ENCODE measurements around the gene SMCP. TPM values are rescaled to one million over a fixed set of nuclear protein-coding genes. Genes with fewer than 3 reads are reported as not detected.

SMCP gene
- total RNA-seq, 1 donor from 2014 or later: not detected

DNA sequence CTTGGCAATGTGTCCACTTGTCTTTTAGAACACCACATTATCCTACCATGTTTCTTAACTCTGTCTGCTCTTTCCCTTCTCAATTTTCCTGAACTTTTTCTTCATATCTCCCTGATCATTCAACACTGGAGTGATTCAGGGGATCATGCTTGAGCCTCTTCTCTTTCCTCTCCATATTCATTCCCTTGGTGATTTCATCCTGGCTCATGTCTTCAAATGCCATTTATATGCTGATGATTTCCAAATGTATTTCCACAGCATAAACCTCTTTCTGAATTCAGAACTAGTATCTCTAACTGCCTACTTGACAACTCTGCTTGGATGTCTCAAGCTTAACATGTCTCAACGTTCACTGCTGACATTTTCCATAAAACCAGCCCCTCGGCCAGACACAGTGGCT is 21.8 kb downstream of the SMCP start:
- Histone ChIP-seq H3K27me3 (ENCODE audit: low read depth) (peaks cover 22% of the 10 kb centered on the region), H3K36me3 (no peaks in the 10 kb centered on the region), H3K4me3 (no peak overlapping the region), H3K9me3 (replicated peaks) (no peaks in the 10 kb centered on the region), H3K27ac (replicated peaks) (no peak overlapping the region), H3K4me1 (no peaks in the 10 kb centered on the region)
- intact Hi-C loops (cut with micrococcal nuclease): no loop called here
- DNase-seq: no peak
- TF ChIP-seq CTCF (IDR thresholded peaks at IDR 0.05; ENCODE audit: borderline replicate concordance): no peak

DNA sequence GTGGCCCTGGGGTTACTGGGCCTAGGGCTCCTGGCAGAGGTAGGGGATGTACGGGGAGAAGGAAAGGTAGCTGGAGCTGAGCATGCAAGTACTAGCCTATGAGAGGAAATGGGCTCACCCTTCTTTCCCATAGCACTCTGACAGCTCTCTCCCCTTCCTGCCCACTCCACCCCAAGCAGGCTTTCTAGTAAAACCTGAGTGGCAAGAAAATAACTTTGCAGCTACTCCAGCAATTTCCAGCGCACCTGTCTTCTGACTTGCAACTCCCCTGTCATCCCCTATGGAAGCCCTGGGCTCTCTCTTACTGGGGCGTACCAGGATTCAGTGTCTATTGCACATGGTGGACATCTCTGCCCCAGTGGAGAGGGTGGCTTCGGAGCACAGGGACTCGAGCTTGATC is 23.5 kb downstream of the SMCP start:
- intact Hi-C loops (cut with micrococcal nuclease): no loop called here
- Histone ChIP-seq H3K36me3 (no peaks in the 10 kb centered on the region), H3K4me1 (no peaks in the 10 kb centered on the region), H3K4me3 (no peak overlapping the region), H3K9me3 (replicated peaks) (no peaks in the 10 kb centered on the region), H3K27me3 (ENCODE audit: low read depth) (peaks cover 28% of the 10 kb centered on the region), H3K27ac (replicated peaks) (no peak overlapping the region)
- TF ChIP-seq CTCF (IDR thresholded peaks at IDR 0.05; ENCODE audit: borderline replicate concordance): no peak
- no peak for DNase-seq

DNA sequence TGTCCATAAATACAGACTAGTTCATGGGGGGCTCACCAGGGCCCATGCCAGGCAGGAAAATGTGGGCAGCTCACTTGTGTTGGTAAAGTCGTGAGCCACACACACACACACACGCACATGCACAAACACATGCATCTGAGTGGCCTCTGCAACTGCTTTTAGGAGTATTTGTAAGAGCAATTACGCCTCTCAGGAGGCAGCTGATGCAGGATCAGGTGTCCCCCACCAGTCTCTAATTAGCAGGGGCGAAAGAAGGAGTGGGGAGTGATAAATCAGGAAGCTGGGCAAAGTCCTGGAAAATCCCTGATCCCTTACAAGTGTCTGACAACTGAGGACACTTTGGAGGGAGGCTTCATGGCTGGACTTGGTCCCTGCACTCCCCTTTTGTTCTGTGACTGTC is 24.5 kb downstream of the SMCP start:
- no peak for TF ChIP-seq CTCF (IDR thresholded peaks at IDR 0.05; ENCODE audit: borderline replicate concordance)
- Histone ChIP-seq H3K4me3 (no peak overlapping the region), H3K27ac (replicated peaks) (no peak overlapping the region), H3K36me3 (no peaks in the 10 kb centered on the region), H3K4me1 (no peaks in the 10 kb centered on the region), H3K27me3 (ENCODE audit: low read depth) (peaks cover 32% of the 10 kb centered on the region), H3K9me3 (replicated peaks) (no peaks in the 10 kb centered on the region)
- intact Hi-C loops (cut with micrococcal nuclease): no loop called here
- DNase-seq: no peak

DNA sequence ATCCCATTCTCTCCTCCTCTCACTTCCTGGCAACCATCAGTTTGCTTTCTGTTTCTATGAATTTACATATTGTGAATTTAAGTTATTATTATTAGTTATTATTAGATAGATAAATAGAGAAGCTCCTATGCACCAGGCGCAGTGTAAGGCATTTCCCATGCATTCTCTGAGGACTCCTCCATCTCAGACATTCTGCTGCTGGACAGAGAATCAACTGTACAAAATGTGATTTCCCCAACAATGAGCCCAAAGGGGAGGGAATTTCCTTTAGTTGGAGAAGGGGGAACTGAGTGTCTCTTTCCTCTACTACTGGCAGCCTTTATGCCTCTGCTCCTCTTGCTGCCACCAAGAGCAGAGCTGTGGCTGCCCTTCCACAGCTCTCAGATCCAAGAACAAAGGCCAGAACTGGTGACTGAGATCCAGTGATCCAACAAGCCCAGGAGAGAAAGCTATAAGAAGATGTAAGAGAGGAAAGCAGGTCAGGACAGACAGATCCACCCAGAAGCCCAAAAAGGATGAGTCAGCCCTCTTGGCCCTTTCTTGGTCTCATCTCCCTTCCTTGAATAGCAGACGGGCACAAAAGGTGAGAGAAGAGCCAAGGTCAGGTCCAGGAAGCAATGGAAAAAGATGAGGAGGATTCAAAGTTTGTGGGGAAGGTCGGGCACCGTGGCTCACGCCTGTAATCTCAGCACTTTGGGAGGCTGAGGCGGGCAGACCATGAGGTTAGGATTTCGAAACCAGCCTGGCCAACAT is 26.7 kb downstream of the SMCP start:
- no peaks in the 10 kb centered on the region for H3K4me1 ChIP-seq
- no peak for TF ChIP-seq CTCF (IDR thresholded peaks at IDR 0.05; ENCODE audit: borderline replicate concordance)
- H3K4me3 ChIP-seq: no peak overlapping the region
- H3K27ac ChIP-seq (replicated peaks): no peak overlapping the region
- intact Hi-C loops (cut with micrococcal nuclease): no loop called here
- DNase-seq: no peak
- H3K27me3 ChIP-seq (ENCODE audit: low read depth): peaks cover 40% of the 10 kb centered on the region
- no peaks in the 10 kb centered on the region for H3K9me3 ChIP-seq (replicated peaks)
- H3K36me3 ChIP-seq: no peaks in the 10 kb centered on the region

GRCh38 chr1:152906023-152906565 is 28.0 kb downstream of the SMCP start:
- DNase-seq: no peak
- H3K9me3 ChIP-seq (replicated peaks): no peaks in the 10 kb centered on the region
- TF ChIP-seq CTCF (IDR thresholded peaks at IDR 0.05; ENCODE audit: borderline replicate concordance): no peak
- peaks cover 48% of the 10 kb centered on the region for H3K27me3 ChIP-seq (ENCODE audit: low read depth)
- H3K27ac ChIP-seq (replicated peaks): no peak overlapping the region
- H3K4me3 ChIP-seq: no peak overlapping the region
- no peaks in the 10 kb centered on the region for H3K4me1 ChIP-seq
- intact Hi-C loops (cut with micrococcal nuclease): no loop called here
- no peaks in the 10 kb centered on the region for H3K36me3 ChIP-seq

Measured in left ventricle myocardium inferior (tissue), 1 donor.